Keratinocyte (primary cell): ENCODE data around the gene ASTN2.

Source experiments
- EZH2 ChIP-seq: IDR thresholded peaks from one replicate; pipeline ENCODE4 v1.6.1; 2012; ENCODE audit warnings: inconsistent platforms, mild to moderate bottlenecking, low read length, moderate library complexity
- TF ChIP-seq, protein P1 (sequence below), 3 experiments: IDR thresholded peaks in 1 of 3; conservative IDR thresholded peaks in 1 of 3; optimal IDR thresholded peaks in 1 of 3; 2 replicates in 2 of 3; 3 replicates in 1 of 3; pipeline versions ENCODE3 to v1.5.1; 2011; ENCODE audit warnings: low read length in 3 of 3, mild to moderate bottlenecking in 3 of 3, moderate library complexity in 2 of 3, control low read depth in 1 of 3, inconsistent platforms in 1 of 3; ENCODE audit not compliant: insufficient read depth in 2 of 3; ENCODE audit errors: extremely low read depth in 1 of 3

- TF ChIP-seq, protein P1, sequence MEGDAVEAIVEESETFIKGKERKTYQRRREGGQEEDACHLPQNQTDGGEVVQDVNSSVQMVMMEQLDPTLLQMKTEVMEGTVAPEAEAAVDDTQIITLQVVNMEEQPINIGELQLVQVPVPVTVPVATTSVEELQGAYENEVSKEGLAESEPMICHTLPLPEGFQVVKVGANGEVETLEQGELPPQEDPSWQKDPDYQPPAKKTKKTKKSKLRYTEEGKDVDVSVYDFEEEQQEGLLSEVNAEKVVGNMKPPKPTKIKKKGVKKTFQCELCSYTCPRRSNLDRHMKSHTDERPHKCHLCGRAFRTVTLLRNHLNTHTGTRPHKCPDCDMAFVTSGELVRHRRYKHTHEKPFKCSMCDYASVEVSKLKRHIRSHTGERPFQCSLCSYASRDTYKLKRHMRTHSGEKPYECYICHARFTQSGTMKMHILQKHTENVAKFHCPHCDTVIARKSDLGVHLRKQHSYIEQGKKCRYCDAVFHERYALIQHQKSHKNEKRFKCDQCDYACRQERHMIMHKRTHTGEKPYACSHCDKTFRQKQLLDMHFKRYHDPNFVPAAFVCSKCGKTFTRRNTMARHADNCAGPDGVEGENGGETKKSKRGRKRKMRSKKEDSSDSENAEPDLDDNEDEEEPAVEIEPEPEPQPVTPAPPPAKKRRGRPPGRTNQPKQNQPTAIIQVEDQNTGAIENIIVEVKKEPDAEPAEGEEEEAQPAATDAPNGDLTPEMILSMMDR (optimal IDR thresholded peaks at IDR 0.05 in 1 of 3, IDR thresholded peaks at IDR 0.05 in 1 of 3, conservative IDR thresholded peaks at IDR 0.05 in 1 of 3; ENCODE audit: extremely low read depth in 1 of 3, insufficient read depth in 2 of 3, low read length in 3 of 3) = peak; percentile 51 to 73 (median 68)
- TF ChIP-seq EZH2 = no peak
Measured at GRCh38 chr9:116646661-116647514, 768.0 kb downstream of the ASTN2 start.
